ENCODE measurements around the gene PALLD.

DNA sequence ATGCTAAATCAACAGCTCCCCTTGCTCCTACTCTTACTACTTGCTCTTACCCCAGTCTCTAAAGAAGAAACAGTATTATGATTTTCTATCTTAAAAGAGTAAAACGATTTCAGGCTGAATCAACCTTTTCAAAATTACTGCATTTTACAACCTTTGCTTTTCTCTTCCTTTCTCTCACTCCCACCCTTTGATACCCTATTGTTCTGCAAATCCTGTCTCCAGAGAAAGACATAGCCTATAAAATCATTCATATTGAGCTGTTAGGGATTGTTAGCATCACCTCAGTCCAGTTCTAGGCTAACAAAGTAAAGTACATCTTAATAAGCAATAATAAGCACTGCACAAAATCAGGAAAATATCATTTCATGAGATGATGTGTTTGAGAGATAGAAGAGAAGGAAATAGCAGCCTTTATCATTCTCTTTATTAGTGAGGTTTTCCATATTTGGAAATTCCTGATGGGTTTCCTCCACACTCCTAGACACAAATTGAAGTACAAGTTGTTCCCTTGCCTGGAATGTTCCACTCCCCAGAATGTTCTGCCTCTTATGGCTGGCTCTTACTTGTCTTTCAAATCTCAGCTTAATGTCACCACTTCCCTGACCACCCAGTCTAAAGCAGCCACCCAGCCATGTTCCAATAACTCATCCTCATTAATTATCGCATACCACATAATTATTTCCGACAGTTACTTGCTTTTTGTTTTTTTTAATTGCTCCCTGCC lies 219.7 kb downstream of the PALLD start:
- TF ChIP-seq GATA2 (IDR thresholded peaks at IDR 0.05; ENCODE audit: low read depth, low read length) (no peak), GATA3 (IDR thresholded peaks at IDR 0.05; ENCODE audit: low read depth, low read length) (no peak)
